ENCODE data around the gene MMP14. TPM values are rescaled to one million over a fixed set of nuclear protein-coding genes. Genes with fewer than 3 reads are reported as not detected.

Gene MMP14
- total and polyA plus RNA-seq, 2 of the 8 experiments (the other 6 are each of a cell fraction or from before 2014, with no cell fraction given) = 58.2 to 86.8 TPM

- H2AFZ ChIP-seq (ENCODE audit: low read length) = no peak overlapping the region
- no peak overlapping the region for H3K9ac ChIP-seq (replicated peaks in 1 of 4; ENCODE audit: extremely low read depth in 1 of 4, low read depth in 3 of 4, low read length in 3 of 4)
- ChIA-PET CTCF (ENCODE audit: partially characterized antibody) (interaction anchor here (0.8 to 56.0 kb wide), 11 partner anchors 13 to 278 kb away, joined by 3 to 1562 read pairs (median 4); partner anchors contain the start of genes MMP14, MRPL52 and SLC7A7), POLR2A (ENCODE audit: partially characterized antibody) (interaction anchor here (0.9 to 13.9 kb wide), 4 partner anchors 15 to 171 kb away, joined by 3 to 203 read pairs (median 44); partner anchors contain the start of genes MMP14 and MRPL52)
- peak; percentile 70; the same call in 1 of the 2 replicates for TF ChIP-seq MAFK (IDR thresholded peaks at IDR 0.05; ENCODE audit: low read depth, low read length)
- TF ChIP-seq HDAC2 (IDR thresholded peaks at IDR 0.05; ENCODE audit: borderline replicate concordance in 1 of 2, low read depth in 2 of 2, low read length in 2 of 2) = no peak
- H4K5ac ChIP-seq (ENCODE audit: insufficient read length, low read depth, low read length) = no peak overlapping the region
- peaks cover 0 to 2% of the 10 kb centered on the region in 2 experiments for H4K20me1 ChIP-seq (replicated peaks in 1 of 2; ENCODE audit: control insufficient read depth in 1 of 2, insufficient read depth in 2 of 2, low read length in 2 of 2)
- no peaks in the 10 kb centered on the region for H3K27me3 ChIP-seq (replicated peaks in 1 of 4; ENCODE audit: control insufficient read depth in 3 of 4, extremely low read depth in 1 of 4, insufficient read depth in 3 of 4, low read length in 3 of 4)
- H2BK20ac ChIP-seq (ENCODE audit: low read length) = peak overlapping the region; percentile 80; the same call in 1 of the 2 replicates
- WGBS, 2 experiments (ENCODE audit: extremely low coverage in 1 of 2, insufficient coverage in 1 of 2, insufficient read length in 1 of 2, insufficient replicate concordance in 2 of 2, low coverage in 1 of 2, low lambda C conversion rate in 2 of 2, missing lambda C conversion rate in 1 of 2) = 59% methylated on average over 11 of the region's 12 CpGs; no CpG with 5 or more reads in 1 of the 2 experiments
- no peaks in the 10 kb centered on the region for H3K9me3 ChIP-seq (ENCODE audit: insufficient read depth in 2 of 2, low read depth in 1 of 2, low read length in 1 of 2)
- 0 out of 4 replicates have a peak overlapping the region, but pooled peaks of 1 of the 2 experiments have one; percentile 15 for H3K4me2 ChIP-seq (ENCODE audit: insufficient read depth in 1 of 2, low read depth in 2 of 2, low read length in 2 of 2)
- DNase-seq (ENCODE audit: low read depth in 1 of 2, low spot score in 2 of 2) (peak in 1 of 2 experiments; percentile 58), FAIRE-seq (no peak)
- no peak overlapping the region for H4K8ac ChIP-seq (ENCODE audit: extremely low read depth, insufficient read depth, low read length)
- no peaks in the 10 kb centered on the region for H3K79me1 ChIP-seq (ENCODE audit: low read depth, low read length)
- peak overlapping the region; percentile 77; the same call in 1 of the 2 replicates for H2BK12ac ChIP-seq (ENCODE audit: low read depth, low read length)
- no peak overlapping the region for H3K4me3 ChIP-seq (ENCODE audit: extremely low read depth in 1 of 4, insufficient read depth in 2 of 4, low read depth in 3 of 4, low read length in 4 of 4)
- peak overlapping the region; percentile 8; the same call in 1 of the 2 replicates for H3K27ac ChIP-seq (ENCODE audit: low read depth, low read length)
- H3K14ac ChIP-seq (ENCODE audit: insufficient read length) = no peak overlapping the region
- H2BK5ac ChIP-seq (ENCODE audit: low read depth, low read length) = peak overlapping the region; percentile 86
- H3K79me2 ChIP-seq (ENCODE audit: control insufficient read depth in 1 of 2, insufficient read depth in 2 of 2, low read length in 2 of 2) = no peaks in the 10 kb centered on the region
- peak overlapping the region; percentile 97; the same call in 1 of the 2 replicates for H2BK15ac ChIP-seq (ENCODE audit: low read length)
- no peak overlapping the region for H2BK120ac ChIP-seq (replicated peaks; ENCODE audit: low read depth, low read length)
- peaks cover 4 to 22% (median 11%) of the 10 kb centered on the region in 4 experiments for H3K4me1 ChIP-seq (replicated peaks in 1 of 4; ENCODE audit: control insufficient read depth in 3 of 4, insufficient read depth in 4 of 4, low read length in 3 of 4)
- H3K4ac ChIP-seq (replicated peaks; ENCODE audit: insufficient read length, low read depth, low read length) = no peak overlapping the region
- H3K56ac ChIP-seq (replicated peaks; ENCODE audit: insufficient read length, low read depth, low read length) = no peak overlapping the region
- H2AK5ac ChIP-seq (ENCODE audit: low read depth, low read length) = peak overlapping the region; percentile 72; the same call in 1 of the 2 replicates
- H3K23ac ChIP-seq (ENCODE audit: insufficient read length) = no peak overlapping the region
- no peak overlapping the region for H3K18ac ChIP-seq (ENCODE audit: extremely low read depth, low read length)
- peaks cover 4 to 22% (median 15%) of the 10 kb centered on the region in 4 experiments; a peak in 7 of 8 replicates for H3K36me3 ChIP-seq (ENCODE audit: control insufficient read depth in 2 of 4, insufficient read depth in 4 of 4, low read length in 3 of 4)
- H3K23me2 ChIP-seq (ENCODE audit: low read depth, low read length) = peaks cover 2% of the 10 kb centered on the region; the same call in 1 of the 2 replicates
- peak overlapping the region; percentile 8 for H4K91ac ChIP-seq (replicated peaks; ENCODE audit: insufficient read length, low read length)
Measured at GRCh38 chr14:22848351-22849164, 12.2 kb downstream of the MMP14 start.

Data from H1 (cell line).